GM18520 (cell line): ENCODE data around the gene ZNF483.
"Not testable (repeated sequence)": the region's sequence is repeated elsewhere in the genome, so short reads cannot be mapped to it uniquely, and the experiment has no call there.

ENCODE experiments used
- ATAC-seq: cut with Tn5 transposase; IDR thresholded peaks from one replicate; pipeline ENCODE4 v1.9.1; 2021; ENCODE audit not compliant: unreplicated experiment

The ZNF483 gene

GRCh38 chr9:111610149-111610548 lies 85.2 kb downstream of the ZNF483 start:
- ATAC-seq = no peak

GRCh38 chr9:111610845-111611244 lies 85.9 kb downstream of the ZNF483 start:
- no peak for ATAC-seq

GRCh38 chr9:111613436-111614040 lies 88.6 kb downstream of the ZNF483 start:
- no peak for ATAC-seq

- ATAC-seq = no peak
These were observed 90.9 kb downstream of the ZNF483 start for GRCh38 chr9:111615928-111616327.

GRCh38 chr9:111617349-111617748 lies 92.4 kb downstream of the ZNF483 start:
- ATAC-seq = not testable (repeated sequence)

- ATAC-seq = no peak
These were observed 97.0 kb downstream of the ZNF483 start for GRCh38 chr9:111621895-111622480.

- ATAC-seq = no peak
These were observed 97.6 kb downstream of the ZNF483 start for GRCh38 chr9:111622626-111623025.
